ENCODE measurements around the gene RBM5.
"Not testable (repeated sequence)": the region's sequence is repeated elsewhere in the genome, so short reads cannot be mapped to it uniquely, and the experiment has no call there.

The RBM5 gene

DNA sequence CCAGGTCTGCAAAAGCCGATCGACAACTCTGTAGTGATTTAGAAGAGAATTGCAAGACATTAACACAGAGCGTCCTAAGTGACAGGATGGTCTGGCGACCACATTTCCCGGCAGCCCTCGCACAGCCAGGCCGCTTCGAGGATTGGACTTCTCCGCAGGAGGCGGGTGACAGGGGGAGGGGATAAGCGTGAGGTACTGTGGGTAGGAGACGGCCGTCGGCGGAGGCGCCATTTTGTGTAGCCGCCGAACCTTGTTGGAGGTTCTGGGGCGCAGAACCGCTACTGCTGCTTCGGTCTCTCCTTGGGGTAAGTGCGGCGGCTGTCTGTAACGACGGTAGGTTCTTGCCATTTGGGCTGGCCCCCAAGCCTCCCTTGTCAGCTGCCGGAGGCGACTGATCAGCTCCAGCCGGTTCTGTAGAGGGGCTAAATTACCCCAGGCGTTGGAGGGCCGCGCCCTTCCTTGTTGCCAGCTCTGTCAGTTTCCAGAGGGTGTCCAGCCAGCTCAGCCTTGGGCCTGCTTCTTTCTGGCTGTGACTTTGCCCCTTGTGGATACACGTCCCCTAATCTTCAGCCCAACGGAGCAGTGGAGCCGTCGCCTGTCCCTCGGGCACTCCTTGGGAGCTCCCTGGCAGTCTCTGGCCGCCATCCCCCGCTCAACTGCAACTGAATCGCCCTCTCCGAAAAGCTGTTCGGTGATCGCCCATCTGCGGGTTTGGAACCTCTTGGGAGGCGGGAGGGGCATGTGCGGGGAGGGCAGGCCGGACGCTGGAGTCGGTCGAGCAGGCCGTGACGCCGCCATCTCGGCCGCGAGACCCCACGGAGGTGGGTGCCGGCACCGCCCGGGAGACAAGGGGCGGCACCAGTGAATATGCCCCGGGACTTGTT, at the start of gene RBM5:
RBM5 (plus strand) TSS at position 195 of the 884 bp plus-strand sequence. CDS start 1,516 bp downstream, outside the sequence.
- peak; percentile 81 to 83 for DNase-seq (ENCODE audit: low read depth in 2 of 2, low spot score in 1 of 2)

DNA sequence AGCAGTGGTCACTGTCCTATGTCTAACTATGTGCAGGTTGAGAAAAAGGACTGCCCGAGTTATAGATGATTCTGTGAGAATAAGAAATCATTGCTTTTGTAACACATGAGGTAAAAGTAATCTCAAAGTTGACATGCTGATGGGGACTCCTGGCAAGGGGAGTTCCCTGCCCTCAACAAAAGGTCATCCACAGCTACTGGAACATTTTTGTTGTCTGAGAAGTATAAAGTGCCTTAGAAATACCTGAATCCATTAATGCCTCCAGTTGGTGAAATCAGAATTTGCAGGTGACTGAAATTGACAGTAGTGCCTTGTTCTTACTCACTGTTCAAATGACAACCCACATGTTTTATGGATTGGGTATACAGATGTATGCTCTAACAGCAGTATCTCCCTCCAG, 43.7 kb upstream of the RBM5 start:
- DNase-seq (ENCODE audit: low read depth in 2 of 2, low spot score in 1 of 2) = no peak

DNA sequence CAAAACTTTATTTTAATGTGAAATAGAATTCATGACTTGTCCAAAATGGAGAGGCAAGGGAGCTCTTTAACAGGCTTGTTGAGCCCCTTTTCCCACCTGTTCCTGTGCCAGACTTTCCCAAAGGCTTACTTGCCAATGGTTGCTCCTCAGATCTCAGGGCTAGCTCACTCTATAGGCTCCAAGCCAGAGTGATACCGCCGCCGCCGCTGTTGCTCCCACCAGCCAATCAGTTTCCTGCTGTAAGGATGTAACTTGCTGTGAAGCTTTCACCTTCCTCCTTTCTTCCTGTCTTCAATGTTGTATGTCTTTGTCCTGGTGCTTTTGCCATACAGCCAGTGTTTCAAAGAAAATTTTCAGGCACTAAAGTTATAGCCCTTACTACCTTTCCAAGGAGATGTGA, 41.3 kb upstream of the RBM5 start:
- DNase-seq (ENCODE audit: low read depth in 2 of 2, low spot score in 1 of 2) = no peak

DNA sequence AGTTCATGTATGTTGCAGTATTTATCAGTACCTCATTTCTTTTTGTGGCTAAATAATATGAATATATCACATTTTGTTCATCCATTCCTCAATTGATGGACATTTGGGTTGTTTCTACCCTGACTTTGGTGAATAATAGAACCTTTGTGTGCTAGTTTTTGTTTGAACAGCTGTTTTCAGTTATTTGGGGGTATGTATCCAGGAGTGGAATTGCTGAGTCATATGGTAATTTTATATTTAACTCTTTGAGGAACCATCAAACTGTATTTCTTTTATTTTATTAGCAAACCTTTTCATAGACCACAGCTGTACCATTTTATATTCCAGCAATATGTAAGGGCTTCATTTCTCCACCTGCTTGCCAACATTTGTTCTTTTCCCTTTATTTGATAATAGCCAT, 38.4 kb upstream of the RBM5 start:
- no peak for DNase-seq (ENCODE audit: low read depth in 2 of 2, low spot score in 1 of 2)

DNA sequence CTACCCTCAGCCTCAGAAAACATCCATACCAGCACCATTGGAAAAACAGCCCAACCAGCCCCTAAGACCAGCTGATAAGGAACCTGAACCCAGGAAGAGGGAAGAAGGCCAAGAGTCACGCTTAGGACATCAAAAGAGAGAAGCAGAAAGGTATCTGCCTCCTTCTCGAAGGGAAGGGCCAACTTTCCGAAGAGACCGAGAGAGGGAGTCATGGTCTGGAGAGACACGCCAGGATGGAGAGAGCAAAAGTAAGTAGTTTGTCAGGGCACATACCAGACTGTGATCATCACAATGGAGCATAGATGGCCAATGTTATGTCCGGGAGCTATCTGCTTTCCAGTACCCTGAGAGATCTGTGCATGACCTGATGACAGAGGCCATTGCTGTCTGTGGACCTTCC, 31.0 kb upstream of the RBM5 start:
- no peak for DNase-seq (ENCODE audit: low read depth in 2 of 2, low spot score in 1 of 2)

DNA sequence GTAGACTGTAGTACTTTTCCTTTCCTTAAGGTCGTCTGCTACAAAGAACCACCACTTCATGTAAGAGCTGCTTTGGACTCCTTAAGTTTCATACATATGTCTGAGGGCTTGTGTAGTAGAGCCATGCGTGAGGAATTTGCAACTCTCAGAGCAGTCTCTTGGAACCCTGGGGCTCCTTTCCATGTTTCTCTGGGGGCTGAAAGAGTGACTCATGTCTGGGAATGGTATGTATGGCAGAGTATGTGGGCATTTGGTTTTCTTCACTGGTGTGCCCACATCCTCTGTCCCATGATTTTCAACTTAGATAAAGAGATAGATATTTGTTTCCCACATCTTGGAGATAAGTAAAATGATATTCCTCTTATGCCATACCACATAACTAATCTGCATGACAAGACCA, 20.6 kb upstream of the RBM5 start:
- no peak for DNase-seq (ENCODE audit: low read depth in 2 of 2, low spot score in 1 of 2)

DNA sequence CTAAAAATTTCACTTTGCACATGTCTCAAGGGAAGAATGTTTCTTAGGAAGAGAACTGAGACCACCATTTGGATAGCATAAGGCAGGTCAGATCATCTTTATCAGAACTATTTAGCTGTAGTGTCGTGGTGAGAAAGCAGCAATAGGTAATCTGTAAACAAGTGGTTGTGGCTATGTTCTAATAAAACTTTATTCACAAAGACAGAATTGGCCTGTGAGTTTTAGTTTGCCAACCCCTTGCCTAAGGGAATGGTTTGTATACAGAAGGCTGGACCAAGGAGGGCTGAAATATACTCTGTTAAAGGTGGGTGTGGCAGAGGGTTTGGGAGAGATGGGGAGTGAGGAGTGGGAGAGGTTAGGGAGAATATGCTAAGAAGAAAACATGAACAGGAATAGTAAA, 10.6 kb upstream of the RBM5 start:
- DNase-seq (ENCODE audit: low read depth in 2 of 2, low spot score in 1 of 2) = no peak

DNA sequence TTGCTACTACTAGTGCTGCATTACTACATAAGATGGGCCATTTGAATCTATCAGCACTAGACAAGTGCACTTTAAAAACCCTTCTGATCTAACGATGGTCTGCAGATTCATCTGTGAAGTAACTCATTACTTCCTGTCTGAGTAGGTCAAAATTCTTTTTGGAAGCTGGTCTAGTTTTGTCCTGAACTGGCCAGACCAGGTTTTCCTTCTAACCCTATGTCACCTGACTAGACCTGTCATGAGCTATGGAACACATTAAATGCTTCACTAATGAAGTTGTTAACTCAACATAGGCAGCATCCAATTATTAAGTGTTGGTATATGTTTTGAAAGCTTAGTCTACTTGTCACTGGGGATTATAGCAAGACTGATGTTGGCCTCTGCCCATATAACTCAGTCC, 10.1 kb upstream of the RBM5 start:
- DNase-seq (ENCODE audit: low read depth in 2 of 2, low spot score in 1 of 2) = no peak

DNA sequence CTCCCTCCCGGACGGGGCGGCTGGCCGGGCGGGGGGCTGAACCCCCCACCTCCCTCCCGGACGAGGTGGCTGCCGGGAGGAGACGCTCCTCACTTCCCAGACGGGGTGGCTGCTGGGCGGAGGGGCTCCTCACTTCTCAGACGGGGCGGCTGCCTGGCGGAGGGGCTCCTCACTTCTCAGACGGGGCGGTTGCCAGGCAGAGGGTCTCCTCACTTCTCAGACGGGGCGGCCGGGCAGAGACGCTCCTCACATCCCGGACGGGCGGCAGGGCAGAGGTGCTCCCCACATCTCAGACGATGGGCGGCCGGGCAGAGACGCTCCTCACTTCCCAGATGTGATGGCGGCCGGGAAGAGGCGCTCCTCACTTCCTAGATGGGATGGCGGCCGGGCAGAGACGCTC, 3.8 kb upstream of the RBM5 start:
- not testable (repeated sequence) for DNase-seq (ENCODE audit: low read depth in 2 of 2, low spot score in 1 of 2)

DNA sequence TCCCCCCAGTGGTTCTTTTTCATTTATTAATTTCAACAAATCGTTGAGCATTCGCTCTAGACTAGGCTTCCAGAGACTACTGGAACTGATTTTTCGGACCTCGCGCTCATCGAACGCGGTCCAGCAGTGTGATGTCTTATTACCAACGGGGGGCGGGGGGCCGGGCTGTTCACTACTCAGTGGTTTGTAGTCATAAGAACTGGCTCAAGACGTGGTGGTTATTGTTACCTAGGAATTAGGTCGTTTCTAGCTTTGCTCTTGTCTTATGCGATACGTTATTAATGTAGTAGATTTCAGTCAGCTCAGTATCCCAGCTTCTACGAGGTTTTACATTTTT, 858 bp downstream of the RBM5 start:
- no peak for DNase-seq (ENCODE audit: low read depth in 2 of 2, low spot score in 1 of 2)

DNA sequence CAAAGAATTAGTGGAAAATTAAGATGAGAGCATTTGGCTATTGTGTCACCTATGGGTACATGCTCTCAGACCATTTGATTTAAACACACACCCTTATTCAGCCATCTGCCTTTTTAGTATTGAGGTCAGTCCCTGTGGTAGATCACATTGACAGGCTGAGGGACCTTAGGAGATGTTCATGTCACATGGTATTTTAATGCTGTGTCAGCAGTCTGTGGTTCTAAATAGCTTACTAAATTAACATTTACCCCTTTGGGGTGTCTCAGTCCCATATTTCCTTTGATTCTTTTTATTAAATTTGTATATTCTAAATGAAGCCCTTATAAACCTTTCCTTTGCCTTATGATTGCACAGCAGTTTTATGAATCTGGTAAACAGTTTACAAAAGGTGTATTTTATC, 2.3 kb downstream of the RBM5 start:
- no peak for DNase-seq (ENCODE audit: low read depth in 2 of 2, low spot score in 1 of 2)

DNA sequence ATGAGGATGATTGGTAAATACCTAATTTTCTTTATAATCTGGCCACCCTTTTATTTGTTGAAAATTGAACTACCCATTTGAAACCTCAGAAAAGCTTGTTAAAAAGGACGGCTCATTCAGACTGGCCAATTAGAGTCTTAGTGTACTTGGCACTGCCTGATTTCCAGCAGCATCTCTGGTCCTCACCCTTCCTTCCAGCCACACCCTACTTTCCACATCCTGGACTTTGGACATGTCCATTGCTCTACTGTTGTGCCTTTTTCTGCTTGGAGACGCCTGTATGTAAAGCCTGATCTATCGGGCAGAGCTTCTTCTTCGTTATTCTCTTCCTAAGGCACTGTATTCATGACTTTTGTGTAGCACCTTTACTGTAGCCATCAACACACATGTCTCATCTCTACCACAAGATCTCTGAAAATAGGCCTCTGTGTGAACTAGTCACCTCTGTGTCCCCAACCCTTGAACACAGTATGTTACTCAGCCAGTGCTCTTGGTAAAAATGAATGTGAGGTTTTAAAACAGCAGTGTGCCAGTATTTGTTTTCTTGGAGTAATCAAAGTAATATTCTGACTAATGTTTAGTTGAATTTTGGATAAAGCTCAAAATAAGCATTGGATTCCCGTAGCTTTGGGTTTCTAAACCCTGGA, 6.8 kb downstream of the RBM5 start:
- DNase-seq (ENCODE audit: low read depth in 2 of 2, low spot score in 1 of 2) = no peak

DNA sequence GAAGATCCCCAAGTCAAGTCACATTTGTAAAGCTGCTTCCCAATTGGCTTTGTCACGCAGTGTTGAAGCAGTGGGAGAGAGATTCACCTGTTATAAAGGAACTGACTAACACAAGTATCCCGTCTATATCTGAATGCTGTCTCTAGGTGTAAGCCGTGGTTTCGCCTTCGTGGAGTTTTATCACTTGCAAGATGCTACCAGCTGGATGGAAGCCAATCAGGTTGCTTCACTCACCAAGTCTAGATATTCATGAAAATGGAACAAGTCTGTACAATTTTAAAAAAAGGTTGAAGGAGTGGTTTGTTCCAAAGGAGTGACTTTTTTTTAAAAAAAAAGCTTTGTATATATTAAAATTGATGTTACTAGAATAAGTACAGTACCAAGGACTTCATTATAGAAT, 11.7 kb downstream of the RBM5 start:
- no peak for DNase-seq (ENCODE audit: low read depth in 2 of 2, low spot score in 1 of 2)

DNA sequence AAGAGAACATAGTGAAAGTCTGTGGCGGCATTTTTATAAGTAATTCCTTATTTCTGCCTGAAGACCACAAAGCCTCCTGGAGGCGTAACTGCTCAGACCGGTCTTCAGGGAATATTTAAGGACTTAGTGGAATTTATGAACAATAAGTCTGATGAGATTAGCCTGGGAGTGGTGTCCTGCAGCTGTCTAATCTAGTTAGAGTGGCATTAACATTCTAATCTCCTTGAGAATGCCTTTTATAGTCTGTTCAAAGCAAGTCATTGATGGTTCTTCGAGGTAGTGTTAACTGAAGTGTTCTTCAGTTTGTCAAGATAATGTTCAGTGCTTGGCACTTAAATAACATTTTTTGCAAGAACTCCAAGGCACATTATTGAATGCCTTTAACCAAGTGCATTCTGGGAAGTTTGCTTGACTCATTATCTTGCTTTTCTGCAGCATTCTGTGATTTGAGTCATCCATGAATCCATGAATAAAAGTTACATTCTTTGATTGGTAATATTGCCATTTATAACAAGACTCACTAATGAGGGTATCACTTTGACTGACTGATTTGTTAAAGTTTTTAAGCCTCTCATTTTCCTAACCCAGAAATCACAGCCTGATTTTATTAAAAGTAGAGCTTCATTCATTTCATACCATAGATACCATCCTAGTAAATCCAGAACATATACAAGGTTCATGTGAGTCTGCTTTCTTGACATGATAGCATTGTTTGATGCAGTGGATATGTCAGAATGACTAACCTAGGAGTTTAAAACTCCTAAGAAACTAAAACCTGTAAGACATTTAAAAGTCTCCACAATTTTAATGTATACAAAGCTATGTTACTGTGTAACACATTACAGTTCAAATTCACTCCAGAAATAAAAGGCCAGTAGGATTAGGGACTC, 12.5 kb downstream of the RBM5 start:
- no peak for DNase-seq (ENCODE audit: low read depth in 2 of 2, low spot score in 1 of 2)

DNA sequence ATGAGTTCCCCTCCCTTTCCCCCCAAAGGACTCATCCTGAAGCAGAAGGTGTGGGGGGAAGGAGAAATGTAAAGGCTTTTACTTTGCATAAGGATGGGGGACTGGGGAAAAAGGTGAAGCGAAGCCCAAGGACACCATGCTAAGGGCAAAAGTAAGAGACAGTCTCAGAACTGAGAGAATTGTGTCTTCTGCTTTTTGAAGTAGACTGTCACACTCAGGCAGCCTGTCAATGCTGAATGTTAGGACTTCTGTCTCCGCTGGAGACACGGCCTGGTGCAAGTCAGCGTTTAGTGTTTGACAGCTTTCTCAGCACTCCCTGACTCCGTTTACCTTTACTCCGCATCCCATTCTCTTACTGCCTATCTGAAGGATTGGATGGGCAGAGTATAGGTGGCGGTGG, 13.8 kb downstream of the RBM5 start:
- no peak for DNase-seq (ENCODE audit: low read depth in 2 of 2, low spot score in 1 of 2)

DNA sequence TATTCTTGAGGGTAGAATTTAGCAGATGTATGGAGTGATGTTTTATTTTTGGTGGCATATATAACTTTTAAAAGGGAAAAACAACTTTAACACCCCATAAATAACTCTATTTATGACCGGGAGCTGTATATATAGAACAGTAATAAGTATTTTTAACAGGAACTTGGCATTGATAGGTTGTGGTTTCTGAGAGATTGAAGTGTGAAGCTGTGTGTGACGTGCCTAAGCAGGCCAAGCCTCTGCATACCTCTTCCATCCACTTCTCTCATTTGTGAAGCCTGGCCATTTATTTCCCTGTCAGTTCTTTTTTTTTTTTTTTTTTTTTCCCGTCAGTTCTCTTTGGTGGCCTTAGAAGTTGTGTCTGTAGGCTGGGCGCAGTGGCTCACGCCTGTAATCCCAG, 23.0 kb downstream of the RBM5 start:
- no peak for DNase-seq (ENCODE audit: low read depth in 2 of 2, low spot score in 1 of 2)

DNA sequence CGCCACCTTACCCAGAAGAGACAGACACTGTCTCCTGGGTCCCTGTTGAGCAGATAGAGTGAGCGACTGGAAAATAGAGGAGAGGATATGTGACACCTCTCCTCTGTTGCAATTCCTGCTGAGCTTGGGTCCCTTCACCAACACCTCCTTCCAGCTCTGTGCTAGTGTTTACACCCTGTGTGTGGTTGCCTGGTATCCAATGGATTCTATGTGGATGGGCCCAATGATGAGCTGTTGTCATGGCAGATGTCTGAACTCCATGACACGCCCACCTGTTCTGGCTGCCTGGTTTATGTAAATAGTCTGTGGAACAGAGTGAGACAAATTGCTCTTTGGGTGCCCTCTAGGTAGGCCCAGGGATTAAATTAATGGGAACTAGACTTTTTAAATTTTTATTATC, 23.7 kb downstream of the RBM5 start:
- DNase-seq (ENCODE audit: low read depth in 2 of 2, low spot score in 1 of 2) = no peak

DNA sequence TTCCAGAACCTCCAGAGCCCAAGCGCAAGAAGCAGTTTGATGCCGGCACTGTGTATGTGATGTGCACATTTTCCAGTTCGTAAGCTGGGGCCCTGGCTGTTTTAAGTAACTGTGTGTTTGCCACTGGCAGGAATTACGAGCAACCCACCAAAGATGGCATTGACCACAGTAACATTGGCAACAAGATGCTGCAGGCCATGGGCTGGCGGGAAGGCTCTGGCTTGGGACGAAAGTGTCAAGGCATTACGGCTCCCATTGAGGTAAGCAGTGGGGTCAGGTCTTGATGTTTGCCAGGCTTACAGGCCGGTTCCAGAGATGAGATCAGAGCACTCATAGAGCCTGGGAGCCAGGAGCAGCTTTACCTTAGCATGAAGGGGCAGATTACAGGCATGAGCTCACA, 28.4 kb downstream of the RBM5 start:
- DNase-seq (ENCODE audit: low read depth in 2 of 2, low spot score in 1 of 2) = no peak

DNA sequence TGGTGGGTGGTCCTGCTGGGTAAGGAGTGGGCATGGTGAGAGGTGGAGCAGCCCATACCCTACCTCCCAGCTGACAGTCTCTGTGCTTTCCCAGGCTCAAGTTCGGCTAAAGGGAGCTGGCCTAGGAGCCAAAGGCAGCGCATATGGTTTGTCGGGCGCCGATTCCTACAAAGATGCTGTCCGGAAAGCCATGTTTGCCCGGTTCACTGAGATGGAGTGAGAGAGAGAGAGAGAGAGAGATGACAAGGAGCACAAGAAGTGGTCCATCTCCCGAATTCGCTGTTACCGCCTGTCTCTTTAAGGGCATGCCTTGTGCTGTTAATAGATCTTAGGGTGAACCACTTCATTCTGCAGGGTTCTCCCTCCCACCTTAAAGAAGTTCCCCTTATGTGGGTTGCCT, 29.5 kb downstream of the RBM5 start:
- DNase-seq (ENCODE audit: low read depth in 2 of 2, low spot score in 1 of 2) = no peak

DNA sequence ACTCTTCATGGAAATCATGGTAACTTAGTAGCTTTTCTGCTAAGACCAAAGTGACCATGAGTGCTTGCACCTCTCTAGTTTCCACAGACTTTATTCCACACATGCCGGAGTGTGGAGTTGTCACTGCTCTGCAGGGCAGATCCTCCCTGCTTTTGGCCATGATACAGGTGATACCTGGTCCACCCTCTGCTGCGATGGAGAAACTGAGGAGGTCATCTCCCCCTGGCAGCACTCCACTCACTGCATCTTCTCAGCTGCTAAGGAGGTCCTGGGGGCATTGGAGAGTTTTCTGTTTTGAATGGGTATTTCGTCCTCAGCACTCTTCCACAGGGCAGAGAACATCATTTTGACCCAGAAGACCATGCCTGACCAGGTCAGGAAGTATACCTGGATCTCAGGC, 31.1 kb downstream of the RBM5 start:
- DNase-seq (ENCODE audit: low read depth in 2 of 2, low spot score in 1 of 2) = no peak

DNA sequence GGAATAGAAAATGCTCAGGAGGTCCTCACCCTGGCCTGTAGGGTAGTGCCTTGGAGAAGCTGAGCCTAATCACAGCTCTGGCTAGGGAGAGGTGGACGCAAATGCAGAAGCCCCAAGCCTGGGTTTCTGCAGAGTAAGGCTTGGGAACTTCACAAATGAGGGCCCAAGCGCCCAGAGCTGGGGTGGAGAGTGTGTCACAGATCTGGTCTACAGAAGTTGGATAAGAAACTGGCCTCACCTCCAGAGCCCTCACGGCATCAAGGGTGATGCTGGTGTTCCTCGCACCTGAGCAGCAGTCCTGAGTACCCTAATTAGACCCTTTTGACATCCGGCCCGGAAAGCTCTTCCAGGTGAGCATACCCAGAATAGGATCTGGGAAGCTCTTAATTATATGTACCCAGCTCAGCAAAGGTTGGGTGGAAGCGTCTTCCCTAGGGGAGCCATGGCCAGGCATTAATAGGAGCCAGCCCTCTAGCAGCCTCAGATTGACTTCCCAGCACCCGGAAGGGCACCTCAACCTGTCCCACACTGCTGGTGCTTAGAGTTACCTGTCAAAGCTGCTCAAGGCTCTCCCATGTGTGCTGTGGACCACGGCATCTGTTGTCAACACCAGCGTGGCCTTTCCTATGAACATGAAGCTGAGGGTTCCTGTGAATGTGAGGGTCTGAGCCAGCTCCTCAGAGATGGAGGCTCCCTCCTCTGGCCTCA, 31.8 kb downstream of the RBM5 start:
- no peak for DNase-seq (ENCODE audit: low read depth in 2 of 2, low spot score in 1 of 2)
